CMK (cell line): ENCODE measurements around the gene HIPK4.
"Not testable (repeated sequence)": the region's sequence is repeated elsewhere in the genome, so short reads cannot be mapped to it uniquely, and the experiment has no call there.

ENCODE experiments used
- DNase-seq: peaks from one replicate; pipeline ENCODE4 v3.0.0-alpha.2; 2010; ENCODE audit warnings: low read depth

Gene HIPK4

DNA sequence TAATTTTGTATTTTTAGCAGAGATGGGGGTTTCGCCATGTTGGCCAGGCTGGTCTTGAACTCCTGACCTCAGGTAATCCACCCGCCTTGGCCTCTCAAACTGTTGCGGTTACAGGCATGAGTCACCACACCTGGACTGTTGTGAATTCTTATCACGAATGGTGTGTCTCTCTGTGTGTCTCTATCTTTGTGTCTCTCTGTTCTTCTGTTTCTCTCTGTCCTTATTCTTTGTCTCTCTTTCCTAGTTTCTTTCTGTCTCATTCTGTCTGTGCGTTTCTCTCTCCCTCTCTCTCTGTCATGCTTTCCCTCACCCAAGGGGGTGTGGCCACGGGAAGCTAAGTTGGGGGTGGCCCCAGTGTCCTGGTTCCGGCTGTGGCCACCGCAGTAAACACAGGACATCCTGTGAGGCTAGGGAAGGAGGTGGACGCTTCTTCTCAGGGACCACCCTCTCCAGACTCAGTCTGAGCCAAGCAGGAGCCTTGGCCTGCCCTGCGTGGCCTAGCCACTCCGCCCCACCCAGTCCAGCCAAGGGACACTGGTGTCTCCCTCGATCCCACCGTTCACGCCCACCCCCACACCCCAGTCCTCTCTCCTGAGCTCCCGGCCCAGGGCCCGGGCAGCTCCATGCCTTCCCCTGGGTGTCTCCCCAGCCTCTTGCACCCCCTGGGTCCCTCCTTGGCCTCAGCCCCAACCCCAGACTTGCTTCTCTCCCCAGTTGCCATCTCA lies 27.1 kb upstream of the HIPK4 start:
- DNase-seq: peak; percentile 94

GRCh38 chr19:40415768-40416167 lies 25.8 kb upstream of the HIPK4 start:
- DNase-seq: no peak

DNA sequence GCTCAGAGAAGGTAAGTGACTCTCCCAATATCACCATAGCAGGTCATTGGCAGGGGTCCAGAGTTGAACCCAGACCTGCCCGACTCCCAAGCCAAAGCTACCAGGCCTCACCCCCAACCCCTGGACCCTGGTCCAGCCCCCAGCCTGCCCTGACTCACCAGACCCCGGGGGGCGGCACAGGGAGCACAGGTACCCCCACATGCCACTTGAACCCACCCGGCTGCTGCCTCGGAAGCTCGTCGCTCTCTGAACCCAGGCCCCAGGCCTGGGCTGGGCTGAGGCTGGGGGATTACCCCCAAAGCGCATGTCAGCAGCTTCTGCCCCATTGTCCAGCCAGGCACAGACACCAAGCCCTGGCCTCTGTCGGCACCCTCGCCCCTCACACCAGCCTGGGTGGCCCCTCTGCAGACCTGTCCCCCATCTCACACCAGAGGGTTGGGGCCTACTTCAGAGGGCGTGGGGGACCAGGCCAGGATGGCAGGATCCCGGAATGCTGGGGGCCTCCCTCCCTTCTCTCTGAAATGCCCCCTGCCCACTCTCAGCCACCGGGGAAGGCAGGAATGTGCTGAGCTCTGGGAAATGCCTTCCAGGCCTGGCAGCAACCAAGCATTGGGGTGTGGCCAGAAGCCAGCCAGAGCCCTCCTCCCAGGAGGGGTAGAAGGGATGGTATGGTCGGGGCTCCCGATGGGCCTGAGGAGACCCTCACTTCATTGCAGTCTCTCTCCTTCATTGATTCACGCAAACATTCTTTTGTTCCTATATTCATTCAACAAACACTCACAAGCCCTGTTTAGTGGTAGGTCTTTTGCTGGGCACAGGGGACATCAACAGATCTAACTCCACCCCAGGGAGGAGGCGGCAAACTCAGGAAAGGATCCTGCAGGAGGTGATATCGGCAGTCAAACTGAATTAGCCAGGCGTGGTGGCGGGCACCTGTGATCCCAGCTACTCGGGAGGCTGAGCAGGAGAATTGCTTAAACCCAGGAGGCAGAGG lies 24.9 kb upstream of the HIPK4 start:
- no peak for DNase-seq

- DNase-seq: no peak
Measured at GRCh38 chr19:40413291-40413845, 23.4 kb upstream of the HIPK4 start, which contains the start of gene PRX. TSS of gene PRX (minus strand) at chr19:40413378. CDS start at chr19:40407932, 5,446 bp downstream.

- DNase-seq: no peak
Measured at GRCh38 chr19:40412866-40413265, 22.9 kb upstream of the HIPK4 start.

GRCh38 chr19:40411958-40412499 lies 22.0 kb upstream of the HIPK4 start:
- DNase-seq: no peak

DNA sequence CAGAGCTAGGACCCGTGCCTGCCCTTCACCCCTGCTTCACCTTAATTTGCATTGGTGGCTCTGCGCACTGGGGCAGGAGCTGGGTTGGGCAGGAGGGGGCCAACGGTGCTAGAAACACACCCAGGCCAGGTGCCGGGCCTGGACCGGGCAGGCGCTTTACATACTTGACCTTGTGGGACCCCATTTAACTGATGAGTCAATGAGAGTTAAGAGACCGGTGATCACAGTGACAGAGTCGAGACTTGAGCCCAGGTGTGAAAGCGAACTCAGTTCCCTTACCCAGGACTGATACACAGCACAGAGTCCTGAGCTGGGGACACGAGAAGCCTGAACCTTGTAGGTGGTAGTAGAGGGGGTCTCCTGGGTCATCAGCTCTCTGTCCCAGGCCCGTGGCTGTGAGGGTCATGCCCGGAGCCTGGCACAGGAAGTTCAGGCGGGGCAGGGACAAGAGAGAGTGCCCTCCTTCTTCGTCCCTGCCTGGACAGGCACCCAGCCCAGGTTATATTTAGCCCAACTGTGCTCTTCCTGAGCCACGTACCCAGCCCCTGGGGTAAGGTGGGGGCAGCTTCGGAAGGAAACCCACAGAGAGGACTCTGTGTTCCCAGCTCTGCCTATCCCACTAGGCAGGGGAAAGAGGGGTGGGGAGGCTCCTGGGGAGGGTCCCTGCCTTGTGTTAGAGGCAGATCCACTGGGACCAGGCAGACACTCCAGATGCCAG lies 21.3 kb upstream of the HIPK4 start:
- no peak for DNase-seq

DNA sequence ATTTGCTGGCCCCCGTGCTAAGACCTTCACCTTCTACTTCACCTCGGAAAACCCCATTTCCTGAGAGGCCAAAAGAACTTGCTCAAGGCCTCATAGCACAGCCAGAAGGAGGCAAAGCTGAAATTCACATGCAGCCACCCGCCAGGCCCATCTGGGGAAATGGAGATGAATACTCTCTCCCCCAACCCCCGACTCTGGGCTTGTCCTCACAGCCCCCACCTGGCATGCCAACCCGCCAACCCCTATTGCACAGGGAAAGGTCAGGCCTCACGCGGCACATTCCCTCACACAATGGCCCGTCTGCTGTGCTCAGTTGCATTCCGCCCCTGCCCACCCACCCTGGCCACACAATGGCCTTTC lies 20.0 kb upstream of the HIPK4 start:
- DNase-seq: no peak

- not testable (repeated sequence) for DNase-seq
Measured at GRCh38 chr19:40408598-40408925, 18.6 kb upstream of the HIPK4 start.

DNA sequence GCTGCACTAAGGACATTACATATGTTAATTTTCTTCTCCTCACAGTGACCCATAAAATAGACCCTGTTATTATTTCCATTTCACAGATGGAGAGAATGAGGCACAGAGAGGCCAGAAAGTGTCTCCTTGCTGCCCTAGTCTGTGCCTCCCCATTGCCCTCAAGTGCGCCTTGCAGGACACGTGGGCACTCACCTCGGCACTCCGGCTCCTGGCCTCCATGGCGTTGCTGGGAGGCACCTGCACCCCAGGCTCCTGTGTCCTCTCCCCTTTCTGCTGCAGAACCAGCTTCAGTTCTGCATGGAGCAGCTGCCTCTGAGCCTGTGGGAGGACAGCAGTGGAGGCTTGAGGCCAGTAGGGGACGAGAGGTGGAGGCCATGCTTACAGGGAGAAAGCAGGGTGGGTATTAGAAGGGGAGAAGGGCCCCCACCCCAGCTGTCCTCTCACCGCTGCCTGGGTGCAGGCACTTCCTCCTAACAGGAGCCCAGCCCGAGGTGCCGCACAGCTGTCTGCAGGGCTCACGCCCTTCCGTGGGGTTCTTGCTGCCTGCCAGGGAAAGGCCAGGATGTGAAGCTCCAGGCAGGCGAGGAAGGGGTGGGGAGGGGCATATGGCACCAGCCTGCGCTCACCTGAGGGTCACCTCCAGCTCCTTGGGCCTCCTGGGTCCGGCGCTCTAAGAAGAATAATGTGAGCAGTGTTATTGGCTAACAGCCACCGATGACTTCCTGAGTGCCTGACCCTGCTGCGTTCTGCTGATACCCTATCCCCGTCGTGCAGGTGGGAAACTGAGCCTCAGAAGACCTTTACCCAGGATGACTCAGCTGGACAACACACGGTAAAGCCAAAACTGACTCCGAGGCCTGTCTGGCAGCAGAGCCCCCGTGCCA lies 18.0 kb upstream of the HIPK4 start:
- DNase-seq: peak; percentile 63

DNA sequence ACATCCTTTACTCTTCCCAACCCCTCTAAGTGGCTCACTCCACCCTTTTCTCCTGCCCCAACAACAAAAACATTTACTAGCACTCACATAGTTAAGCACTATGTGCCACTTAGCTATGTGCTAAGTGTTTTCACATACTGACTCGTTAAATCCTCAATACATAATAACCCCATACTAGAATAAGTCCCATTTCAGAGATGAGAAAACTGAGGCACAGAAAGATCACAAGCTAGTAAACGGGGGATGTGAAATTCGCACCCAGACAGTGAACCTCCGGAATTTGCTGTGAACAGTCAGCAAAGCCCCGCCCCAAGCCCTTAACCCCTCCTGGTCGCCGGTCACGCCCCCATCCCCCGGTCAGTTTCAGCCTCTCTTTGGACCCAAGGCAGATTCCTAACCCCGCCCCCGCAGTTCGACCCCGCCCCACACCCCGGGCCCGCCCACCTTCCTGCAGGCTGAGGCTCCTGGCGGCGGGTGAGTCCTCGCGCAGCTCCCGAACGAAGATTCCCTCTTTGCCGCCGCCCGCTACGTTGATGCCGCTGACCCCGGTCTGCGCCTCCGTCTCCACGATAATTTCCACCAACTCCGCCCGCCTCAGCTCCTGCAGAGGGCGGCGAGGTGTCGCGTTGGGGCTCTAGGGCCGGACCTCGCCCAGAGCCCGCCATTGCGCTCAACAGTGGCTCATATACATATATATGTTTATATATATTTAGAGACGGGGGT lies 13.4 kb upstream of the HIPK4 start:
- DNase-seq: peak; percentile 93

DNA sequence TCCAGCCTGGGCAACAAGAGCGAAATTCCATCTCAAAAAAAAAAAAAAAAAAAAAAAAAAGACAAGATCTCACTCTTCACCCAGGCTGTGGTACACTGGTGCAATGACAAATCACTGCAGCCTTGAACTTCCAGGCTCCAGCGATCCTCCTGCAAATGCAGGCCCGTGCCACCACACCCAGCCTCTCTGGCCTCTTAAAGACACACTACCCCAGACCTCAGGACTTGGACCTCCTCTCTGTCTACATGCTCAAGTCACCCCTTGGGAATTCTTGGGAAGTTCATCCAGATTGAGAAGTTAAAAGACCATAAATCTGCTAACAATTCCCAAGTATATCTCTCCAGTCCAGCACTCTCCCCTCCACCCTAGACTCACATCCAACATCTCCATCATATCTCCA lies 10.6 kb upstream of the HIPK4 start:
- no peak for DNase-seq

GRCh38 chr19:40398417-40399131 lies 8.6 kb upstream of the HIPK4 start:
- no peak for DNase-seq

- DNase-seq: no peak
Measured at GRCh38 chr19:40397568-40397906, 7.6 kb upstream of the HIPK4 start.

DNA sequence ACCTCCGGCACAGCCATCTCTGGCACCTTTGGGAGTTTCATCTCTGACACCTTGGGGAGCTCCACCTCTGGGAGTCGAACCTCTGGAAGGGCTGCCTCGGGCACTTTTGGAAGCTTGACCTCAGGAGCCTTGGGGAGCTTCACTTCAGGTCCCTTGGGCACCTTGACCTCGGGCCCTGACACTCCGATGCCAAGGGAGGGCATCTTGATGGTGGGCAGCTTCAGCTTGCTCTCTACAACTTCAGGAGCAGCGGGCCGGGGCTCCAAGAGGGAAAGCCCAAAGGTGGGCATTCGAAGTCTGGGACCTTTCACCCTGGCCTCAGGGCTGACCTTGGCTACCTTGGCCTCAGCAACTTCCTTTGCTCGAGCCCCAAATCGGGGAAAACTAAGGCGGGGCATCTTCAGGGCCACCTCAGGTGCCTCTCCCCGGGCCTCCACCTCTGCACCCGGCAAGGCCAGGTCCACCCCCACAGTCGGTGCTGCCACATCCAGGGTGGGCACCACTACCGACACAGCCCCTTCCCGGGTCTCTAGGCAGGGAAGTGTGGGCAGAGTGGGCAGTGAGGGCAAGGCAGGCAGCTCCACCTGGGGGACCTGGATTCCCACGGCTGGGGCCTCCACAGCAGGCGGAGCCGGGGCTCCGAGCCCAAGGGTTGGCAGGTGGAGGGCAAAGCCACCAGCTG lies 7.0 kb upstream of the HIPK4 start:
- DNase-seq: no peak

- DNase-seq: no peak
Measured at GRCh38 chr19:40395956-40396355, 6.0 kb upstream of the HIPK4 start.

DNA sequence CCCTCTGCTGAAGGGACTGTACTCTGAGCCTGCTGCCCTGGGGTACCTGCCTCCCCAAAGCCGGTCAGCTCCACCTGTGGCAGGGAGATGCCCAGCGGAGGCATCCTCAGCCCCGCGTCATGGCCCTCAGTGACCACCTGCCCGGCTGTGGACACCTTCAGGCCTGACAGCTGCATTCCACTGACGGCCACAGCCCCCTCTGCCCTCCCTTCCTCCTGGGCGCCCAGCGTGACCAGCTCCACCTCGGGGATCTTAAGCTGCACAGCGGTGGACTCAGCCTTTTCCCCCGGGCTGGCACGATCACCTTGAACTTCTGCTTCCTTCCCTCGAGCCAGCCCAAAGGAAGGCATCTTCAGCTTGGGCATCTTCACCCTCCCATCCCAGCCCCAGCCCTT lies 4.8 kb upstream of the HIPK4 start:
- no peak for DNase-seq

DNA sequence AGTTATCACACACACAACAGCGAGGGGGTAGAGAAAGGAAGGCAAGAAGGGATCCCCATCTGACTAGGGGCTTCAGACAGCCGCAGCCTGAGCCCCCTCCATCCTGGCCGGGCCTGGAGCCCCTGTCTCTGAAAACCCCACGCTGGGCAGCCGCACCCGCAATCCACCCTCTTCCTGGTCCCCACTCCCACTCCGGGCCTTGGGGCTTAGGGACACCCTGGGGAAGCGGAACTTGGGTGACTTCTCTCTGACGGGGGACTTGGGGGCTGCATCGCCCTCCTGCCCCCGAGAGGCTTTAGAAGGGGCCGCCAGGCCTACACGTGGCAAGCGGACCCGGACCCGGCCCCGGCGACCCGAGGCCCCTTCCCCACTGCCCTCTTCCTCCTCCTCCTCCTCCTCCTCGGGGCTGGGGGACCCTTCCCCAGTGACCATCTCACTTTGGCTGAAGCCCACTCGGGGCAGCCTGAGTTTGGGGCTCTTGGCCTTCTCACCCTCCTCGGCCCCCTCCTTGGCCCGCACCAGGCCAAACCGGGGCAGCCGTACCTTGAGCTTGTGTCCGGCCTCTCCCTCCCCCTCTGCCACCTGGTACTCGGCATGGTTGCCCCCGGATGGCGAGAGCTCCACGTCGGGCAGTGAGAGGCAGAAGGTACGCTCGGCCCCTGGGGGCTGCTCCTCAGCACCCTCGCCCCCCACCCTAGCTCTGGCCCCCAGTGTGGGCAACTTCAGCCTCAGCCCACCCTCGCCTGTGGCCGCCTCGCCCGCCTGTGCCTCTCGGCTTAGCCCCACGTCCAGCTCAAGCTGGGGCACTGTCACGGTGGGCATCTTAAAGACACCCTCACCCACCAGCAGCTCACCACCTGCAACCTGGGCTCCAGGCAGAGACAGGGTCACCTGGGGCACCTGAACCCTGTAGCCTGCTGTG lies 4.2 kb upstream of the HIPK4 start:
- no peak for DNase-seq
